ENCODE measurements around the gene CPZ. TPM values are rescaled to one million over a fixed set of nuclear protein-coding genes. Genes with fewer than 3 reads are reported as not detected.

CPZ gene
- total RNA-seq, 1 experiment from 2014 or later = 26.9 TPM

DNA sequence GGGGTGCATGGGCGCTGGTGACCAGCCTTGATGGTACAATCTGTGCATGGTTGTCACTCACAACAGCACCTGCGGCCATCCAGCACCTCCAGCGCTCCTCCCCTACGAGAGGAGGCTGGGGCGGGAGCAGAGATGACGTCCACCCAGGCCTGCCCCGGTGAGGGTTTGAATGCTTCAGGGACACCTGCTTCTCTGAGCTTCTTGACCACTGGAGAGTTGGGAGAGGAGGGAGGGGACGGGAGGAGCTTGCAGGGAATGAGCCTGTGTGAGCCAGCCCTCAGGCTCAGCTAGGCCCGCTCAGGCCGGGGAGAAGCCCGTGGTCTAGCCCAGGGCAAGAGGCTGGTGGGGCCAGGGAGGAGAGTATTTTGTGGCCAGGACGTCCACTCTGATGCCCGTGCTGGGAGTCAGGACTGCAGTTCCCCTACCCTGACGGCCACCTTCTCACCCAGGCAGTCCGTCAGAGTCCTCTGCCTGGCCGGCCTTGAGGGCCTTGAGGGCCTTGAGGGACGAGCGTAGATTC, 59.2 kb downstream of the CPZ start (continued):
- TF ChIP-seq ATF2 (CRISPR knock-in tag; IDR thresholded peaks at IDR 0.05; ENCODE audit: borderline replicate concordance, low read depth) = no peak
- TF ChIP-seq ZBTB43 (CRISPR knock-in tag; IDR thresholded peaks at IDR 0.05) = no peak

GRCh38 chr4:8652181-8653078, 59.9 kb downstream of the CPZ start:
- Mint-ChIP-seq H3K27me3 (ENCODE audit: low read depth) (no peaks in the 10 kb centered on the region), H3K4me3 (no peak overlapping the region), H3K4me1 (peaks cover 7% of the 10 kb centered on the region; the same call in 1 of the 2 replicates), H3K9me3 (peaks cover 6% of the 10 kb centered on the region), H3K36me3 (no peaks in the 10 kb centered on the region), H3K27ac (no peak overlapping the region)
- ChIA-PET CTCF (interaction anchor here (1.9 to 3.5 kb wide), 2 partner anchors 36 to 45 kb away, joined by 8 to 16 read pairs; no protein-coding TSS in a partner anchor), POLR2A (no interaction called here)
- DNase-seq (ENCODE audit: low spot score) (no peak), ATAC-seq (no peak)
- TF ChIP-seq CBFB (CRISPR knock-in tag; IDR thresholded peaks at IDR 0.05; ENCODE audit: low read depth) = no peak
- TF ChIP-seq ESRRA (CRISPR knock-in tag; IDR thresholded peaks at IDR 0.05; ENCODE audit: borderline replicate concordance) = no peak
- no peak for TF ChIP-seq ZNF317 (CRISPR knock-in tag; IDR thresholded peaks at IDR 0.05; ENCODE audit: borderline replicate concordance, low read depth)
- TF ChIP-seq, protein P1, sequence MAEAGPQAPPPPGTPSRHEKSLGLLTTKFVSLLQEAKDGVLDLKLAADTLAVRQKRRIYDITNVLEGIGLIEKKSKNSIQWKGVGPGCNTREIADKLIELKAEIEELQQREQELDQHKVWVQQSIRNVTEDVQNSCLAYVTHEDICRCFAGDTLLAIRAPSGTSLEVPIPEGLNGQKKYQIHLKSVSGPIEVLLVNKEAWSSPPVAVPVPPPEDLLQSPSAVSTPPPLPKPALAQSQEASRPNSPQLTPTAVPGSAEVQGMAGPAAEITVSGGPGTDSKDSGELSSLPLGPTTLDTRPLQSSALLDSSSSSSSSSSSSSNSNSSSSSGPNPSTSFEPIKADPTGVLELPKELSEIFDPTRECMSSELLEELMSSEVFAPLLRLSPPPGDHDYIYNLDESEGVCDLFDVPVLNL (CRISPR knock-in tag; IDR thresholded peaks at IDR 0.05; ENCODE audit: borderline replicate concordance, low read depth) = no peak
- no peak for TF ChIP-seq ATF2 (CRISPR knock-in tag; IDR thresholded peaks at IDR 0.05; ENCODE audit: borderline replicate concordance, low read depth)
- no peak for TF ChIP-seq EMX1 (CRISPR knock-in tag; IDR thresholded peaks at IDR 0.05)
- TF ChIP-seq ZBTB21 (CRISPR knock-in tag; IDR thresholded peaks at IDR 0.05; ENCODE audit: borderline replicate concordance) = no peak
- TF ChIP-seq IRF2 (CRISPR knock-in tag; IDR thresholded peaks at IDR 0.05; ENCODE audit: borderline replicate concordance, low read depth) = no peak
- TF ChIP-seq NFE2L1 (CRISPR knock-in tag; IDR thresholded peaks at IDR 0.05) = no peak
- no peak for TF ChIP-seq NR1H2 (CRISPR knock-in tag; IDR thresholded peaks at IDR 0.05)
- no peak for TF ChIP-seq ZNF121 (CRISPR knock-in tag; IDR thresholded peaks at IDR 0.05)
- TF ChIP-seq KAT7 (CRISPR knock-in tag; IDR thresholded peaks at IDR 0.05; ENCODE audit: borderline replicate concordance) = no peak
- TF ChIP-seq JAZF1 (CRISPR knock-in tag; IDR thresholded peaks at IDR 0.05) = no peak
- TF ChIP-seq ZNF423 (CRISPR knock-in tag; IDR thresholded peaks at IDR 0.05) = no peak
- TF ChIP-seq ATF1 (CRISPR knock-in tag; IDR thresholded peaks at IDR 0.05) = no peak
- no peak for TF ChIP-seq ZNF512 (CRISPR knock-in tag; IDR thresholded peaks at IDR 0.05; ENCODE audit: borderline replicate concordance)
